Neural progenitor cell (in vitro differentiated cells): ENCODE results near the gene ABAT.

Source experiments
- CTCF ChIP-seq: fragments of 200-600 bp; sonication (generic); IDR thresholded peaks from 2 replicates; pipeline ENCODE4 v1.5.1; 2017; ENCODE audit warnings: antibody characterized with exemption, mild to moderate bottlenecking
- EZH2 ChIP-seq: fragments of 200-600 bp; sonication (generic); IDR thresholded peaks from 2 replicates; pipeline ENCODE4 v1.6.1; 2017; ENCODE audit warnings: antibody characterized with exemption, mild to moderate bottlenecking, moderate library complexity
- EZH2phosphoT487 ChIP-seq: fragments of 200-600 bp; sonication (generic); IDR thresholded peaks from 2 replicates; pipeline ENCODE4 v1.6.1; 2017; ENCODE audit warnings: antibody characterized with exemption

- TF ChIP-seq CTCF = no peak
- no peak for TF ChIP-seq EZH2phosphoT487
- TF ChIP-seq EZH2 = no peak
These were observed 89.5 kb downstream of the ABAT start for GRCh38 chr16:8763899-8764298.
